ENCODE data around the gene DGCR6L. TPM values are rescaled to one million over a fixed set of nuclear protein-coding genes. Genes with fewer than 3 reads are reported as not detected.
"Not testable (repeated sequence)": the region's sequence is repeated elsewhere in the genome, so short reads cannot be mapped to it uniquely, and the experiment has no call there.

The DGCR6L gene
- polyA plus RNA-seq (2011; rRNA removed) (15.5 and 17.9 TPM in 2 replicates), polyA plus RNA-seq (2017; fragmentation: RNase III; extraction: RNeasy Plus Mini Kit Qiagen cat#74134 plus additional on column Dnase treatment) (23.1 to 27.0 TPM (median 26.1 TPM) in 3 replicates), polyA minus RNA-seq (2011; rRNA and poly(A)+ RNA removed) (6.4 and 9.4 TPM in 2 replicates)
- 40.4 and 47.6 TPM in 2 replicates for polyA plus RNA-seq (2012; cell fraction: cytosol; rRNA removed)
- polyA plus RNA-seq (2012; cell fraction: nucleus; rRNA removed), result 28.0 and 33.9 TPM in 2 replicates

GRCh38 chr22:20319745-20320658 is at the start of gene DGCR6L:
Gene DGCR6L (minus strand): TSS chr22:20320060. CDS start chr22:20319988, 72 bp downstream.
- no peak for FAIRE-seq
- 3% methylated on average over 7 of the region's 98 CpGs for WGBS (ENCODE audit: missing lambda C conversion rate)
- ATAC-seq, result peak; percentile 70 to 85
- Histone ChIP-seq H3K27ac (peak within 1 kb of the TSS; percentile 97 to 99), H3K4me3 (peak within 1 kb of the TSS; percentile 99), H3K4me1 (peaks cover 14% of the 10 kb centered on the region), H3K4me2 (peak within 1 kb of the TSS; percentile 98), H3K9me3 (no peaks in the 10 kb centered on the region)
- DNase-seq (ENCODE audit: low read depth in 1 of 2, low spot score in 1 of 2), result peak; percentile 78 to 94
- POLR2A ChIA-PET, result interaction anchor here (0.5 to 1.0 kb wide), 2 partner anchors 8 to 74 kb away, joined by 4 to 6 read pairs; no protein-coding TSS in a partner anchor
- CTCF ChIA-PET, result interaction anchor here (1.5 kb wide), 1 partner anchor 34 kb away, joined by 3 read pairs; no protein-coding TSS in a partner anchor
- TF ChIP-seq BCL3 (IDR thresholded peaks at IDR 0.05) (0 out of 3 replicates have a peak, but pooled peaks have one; percentile 53), POLR2A (IDR thresholded peaks at IDR 0.05; ENCODE audit: low read length) (peak; percentile 78), FOSL2 (IDR thresholded peaks at IDR 0.05) (no peak), FOSL2 (CRISPR knock-in tag; IDR thresholded peaks at IDR 0.05) (0 out of 2 replicates have a peak, but pooled peaks have one; percentile 30), PBX3 (IDR thresholded peaks at IDR 0.05) (no peak), JUN (IDR thresholded peaks at IDR 0.05) (peak in 1 of 2 experiments; percentile 61; a peak in 1 of 5 replicates), MAFK (IDR thresholded peaks at IDR 0.05; ENCODE audit: partially characterized antibody) (peak; percentile 67), PHF8 (IDR thresholded peaks at IDR 0.05; ENCODE audit: borderline replicate concordance, low read depth) (peak; percentile 54; the same call in 1 of the 2 replicates), HES2 (IDR thresholded peaks at IDR 0.05) (no peak)

- ATAC-seq; CTCF ChIA-PET; H3K9me3 ChIP-seq; H3K4me2 ChIP-seq; FAIRE-seq; H3K4me1 ChIP-seq; H3K27ac ChIP-seq; H3K4me3 ChIP-seq; DNase-seq (ENCODE audit: low read depth in 1 of 2, low spot score in 1 of 2); POLR2A ChIA-PET: not testable (repeated sequence)
- 50% methylated on average over 7 of the region's 9 CpGs for WGBS (ENCODE audit: missing lambda C conversion rate)
Observed at GRCh38 chr22:20368875-20369274, 49.0 kb upstream of the DGCR6L start.

- POLR2A ChIA-PET; H3K9me3 ChIP-seq; FAIRE-seq; ATAC-seq; DNase-seq (ENCODE audit: low read depth in 1 of 2, low spot score in 1 of 2); H3K4me2 ChIP-seq; H3K4me1 ChIP-seq; H3K4me3 ChIP-seq; H3K27ac ChIP-seq; CTCF ChIA-PET: not testable (repeated sequence)
- WGBS (ENCODE audit: missing lambda C conversion rate), result 33% methylated on average over 6 of the region's 9 CpGs
Observed at GRCh38 chr22:20366841-20367240, 47.0 kb upstream of the DGCR6L start.

GRCh38 chr22:20364335-20365260 is 44.7 kb upstream of the DGCR6L start:
- 56% methylated on average over 10 of the region's 11 CpGs for WGBS (ENCODE audit: missing lambda C conversion rate)
- H3K4me1 ChIP-seq; FAIRE-seq; DNase-seq (ENCODE audit: low read depth in 1 of 2, low spot score in 1 of 2); ATAC-seq; H3K4me3 ChIP-seq; POLR2A ChIA-PET; CTCF ChIA-PET; H3K4me2 ChIP-seq; H3K27ac ChIP-seq; H3K9me3 ChIP-seq: not testable (repeated sequence)

GRCh38 chr22:20362403-20362802 is 42.5 kb upstream of the DGCR6L start:
- CTCF ChIA-PET; H3K4me3 ChIP-seq; H3K27ac ChIP-seq; POLR2A ChIA-PET; DNase-seq (ENCODE audit: low read depth in 1 of 2, low spot score in 1 of 2); H3K9me3 ChIP-seq; H3K4me1 ChIP-seq; H3K4me2 ChIP-seq; FAIRE-seq: not testable (repeated sequence)
- ATAC-seq, result peak in 1 of 2 experiments; percentile 44; a peak in 2 of 6 replicates
- WGBS (ENCODE audit: missing lambda C conversion rate), result 87% methylated on average over 9 of the region's 10 CpGs
